T-cell (primary cell): ENCODE data around the gene WAPL. TPM values are rescaled to one million over a fixed set of nuclear protein-coding genes. Genes with fewer than 3 reads are reported as not detected.

Experiments used
- total RNA-seq, 35 experiments: library from RNA in 6 of 35; stranded (reverse) in 6 of 35; fragments of 120-200 nt in 1 of 35; gene quantifications; one replicate each; pipeline versions ENCODE4 v1.2.1 to v1.2.4 and lab custom pipeline; 2013 to 2026

The WAPL gene
- total RNA-seq, 5 donors from 2014 or later (not counting 1 experiment from before 2014, with no cell fraction given) = 43.2 to 46.5 (median 44.8) TPM

Other genes with a start within 250 kb of the WAPL start
- gene GRID1, start 155.0 kb downstream of the WAPL start, total RNA-seq = under 1 TPM in 1 of 5 donors, not detected in 4; 0.68 TPM
- not detected for gene OPN4, start 132.8 kb upstream of the WAPL start, total RNA-seq
- gene LDB3, start 146.7 kb upstream of the WAPL start, total RNA-seq = under 1 TPM in 3 of 5 donors, not detected in 2; 0.07 to 0.16 (median 0.12) TPM
- 10 to 100 TPM in 4 of 5 donors, 1 to 10 TPM in 1; 7.8 to 15.0 (median 11.4) TPM for gene BMPR1A, start 234.8 kb upstream of the WAPL start, total RNA-seq